GM23248 (cell line): ENCODE data around the gene ZMIZ1. TPM values are rescaled to one million over a fixed set of nuclear protein-coding genes. Genes with fewer than 3 reads are reported as not detected.
A peak's percentile ranks its signal among the peaks of the same experiment; 100 is the strongest.

Experiments
- DNase-seq: peaks from one replicate; pipeline ENCODE4 v3.0.0-alpha.2; 2015
- H2AFZ ChIP-seq: fragments of 200-600 bp; sonication (generic); 2 replicates; pipeline ENCODE4 v1.6.1; 2016; ENCODE audit warnings: antibody characterized with exemption
- H3F3A ChIP-seq: fragments of 200-600 bp; sonication (generic); 2 replicates; pipeline ENCODE4 v1.6.1; 2016; ENCODE audit warnings: mild to moderate bottlenecking, antibody characterized with exemption, mixed run types; ENCODE audit not compliant: insufficient read depth
- H3K27ac ChIP-seq: fragments of 200-600 bp; sonication (generic); 2 replicates; pipeline ENCODE4 v1.5.1; 2016; ENCODE audit warnings: mild to moderate bottlenecking
- H3K27me3 ChIP-seq: fragments of 200-600 bp; sonication (generic); replicated peaks from 2 replicates; pipeline ENCODE4 v1.6.1; 2016; ENCODE audit warnings: mild to moderate bottlenecking; ENCODE audit not compliant: insufficient read depth
- H3K36me3 ChIP-seq: fragments of 200-600 bp; sonication (generic); 2 replicates; pipeline ENCODE4 v1.6.1; 2016; ENCODE audit warnings: low read depth, mild to moderate bottlenecking
- H3K4me1 ChIP-seq: fragments of 200-600 bp; sonication (generic); 2 replicates; pipeline ENCODE4 v1.6.1; 2016; ENCODE audit warnings: mild to moderate bottlenecking; ENCODE audit not compliant: insufficient read depth
- H3K4me2 ChIP-seq: fragments of 200-600 bp; sonication (generic); one replicate; pipeline ENCODE4 v1.6.1; 2016; ENCODE audit warnings: mild to moderate bottlenecking; ENCODE audit not compliant: unreplicated experiment
- H3K4me3 ChIP-seq: fragments of 200-600 bp; sonication (generic); 2 replicates; pipeline ENCODE4 v1.5.1; 2016; ENCODE audit warnings: mild to moderate bottlenecking
- H3K79me2 ChIP-seq: fragments of 200-600 bp; sonication (generic); 2 replicates; pipeline ENCODE4 v1.6.1; 2016; ENCODE audit warnings: mild to moderate bottlenecking; ENCODE audit not compliant: insufficient read depth
- H3K9ac ChIP-seq: fragments of 200-600 bp; sonication (generic); 2 replicates; pipeline ENCODE4 v1.6.1; 2016; ENCODE audit warnings: mild to moderate bottlenecking
- H3K9me2 ChIP-seq: fragments of 200-600 bp; sonication (generic); 2 replicates; pipeline ENCODE4 v1.6.1; 2016; ENCODE audit warnings: mixed run types, mild to moderate bottlenecking, moderate library complexity; ENCODE audit not compliant: insufficient read depth
- H3K9me3 ChIP-seq: fragments of 200-600 bp; sonication (generic); one replicate; pipeline ENCODE4 v1.6.1; 2017; ENCODE audit warnings: low read depth
- H4K20me1 ChIP-seq: fragments of 200-600 bp; sonication (generic); 2 replicates; pipeline ENCODE4 v1.6.0; 2016; ENCODE audit not compliant: insufficient read depth
- EZH2 ChIP-seq: fragments of 200-600 bp; sonication (generic); IDR thresholded peaks from 2 replicates; pipeline ENCODE4 v1.6.1; 2018; ENCODE audit warnings: antibody characterized with exemption, mild to moderate bottlenecking; ENCODE audit not compliant: insufficient read depth, poor library complexity, severe bottlenecking
- EZH2phosphoT487 ChIP-seq: fragments of 200-600 bp; sonication (generic); IDR thresholded peaks from 2 replicates; pipeline ENCODE4 v1.6.1; 2018; ENCODE audit warnings: antibody characterized with exemption, moderate library complexity, mild to moderate bottlenecking, low read depth; ENCODE audit not compliant: insufficient read depth
- WGBS, 2 experiments: methylation state at CpG; one replicate each; pipeline ENCODE4 v1.1.6; 2015 to 2017; ENCODE audit warnings: low lambda C conversion rate in 2 of 2, low coverage in 1 of 2; ENCODE audit errors: missing lambda C conversion rate in 2 of 2; 5-methylcytosine and 5-hydroxymethylcytosine counted together
- in situ Hi-C: fragments of 300-500 bp; cut with MboI; formaldehyde crosslinking; loops from 2 replicates; pipeline ENCODE4 v1.15.0; 2020
- polyA plus RNA-seq: library from polyadenylated mRNA; unstranded; fragments of >200 nt; fragmentation: Nextera tagmentation; extraction: Ambion mirVana; gene quantifications from 2 replicates; pipeline ENCODE4 v1.2.1, GENCODE V29; 2016
- total RNA-seq: library from RNA; depleted of rRNA; stranded (reverse); fragments of >200 nt; shearing (Covaris generic); gene quantifications from 2 replicates; pipeline ENCODE4 v1.2.3, GENCODE V29; 2014

ZMIZ1 gene
- total and polyA plus RNA-seq, 2 experiments from 2014 or later: 21.9 to 28.4 TPM

DNA sequence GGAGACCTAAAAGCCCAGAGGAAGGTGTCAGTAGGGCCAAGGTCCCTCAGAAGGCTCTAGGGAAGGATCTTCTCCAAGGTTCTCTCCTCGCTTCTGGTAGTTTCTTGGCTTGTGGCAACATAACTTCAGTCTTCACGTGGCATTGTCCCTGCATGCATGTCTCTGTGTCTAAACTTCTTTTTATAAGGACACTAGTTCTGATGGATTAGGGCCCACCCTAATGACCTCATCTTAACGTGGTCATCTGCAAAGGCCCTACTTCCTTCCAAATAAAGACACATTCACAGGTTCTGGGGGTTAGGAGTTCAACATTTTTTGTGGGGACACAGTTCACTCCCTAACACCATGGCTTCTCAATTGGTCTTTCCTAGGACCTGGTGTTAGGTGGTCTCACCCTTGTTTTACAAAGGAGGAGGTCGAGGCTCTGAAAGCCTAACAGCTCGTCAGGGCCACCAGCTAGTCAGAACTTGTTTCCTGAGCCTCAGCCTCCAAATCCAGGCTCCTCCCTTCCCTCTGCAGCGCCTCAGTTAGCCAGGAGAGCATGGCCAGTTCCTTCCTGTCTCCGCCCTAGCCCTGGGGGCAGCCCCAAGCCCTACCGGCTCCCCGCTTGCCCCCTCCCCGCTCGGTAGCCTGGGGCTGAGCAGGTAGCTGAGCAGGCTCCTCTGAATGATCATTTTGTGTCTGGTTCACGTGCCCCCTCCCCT is 168.8 kb downstream of the ZMIZ1 start:
- Histone ChIP-seq H3K9me2 (no peaks in the 10 kb centered on the region), H3K79me2 (peaks cover 38% of the 10 kb centered on the region; the same call in 1 of the 2 replicates), H3F3A (peaks cover 46% of the 10 kb centered on the region), H3K4me3 (no peak overlapping the region), H3K36me3 (peaks cover 4% of the 10 kb centered on the region; the same call in 1 of the 2 replicates), H3K27me3 (no peaks in the 10 kb centered on the region), H2AFZ (no peak overlapping the region), H3K9me3 (no peaks in the 10 kb centered on the region), H3K4me1 (peaks cover 45% of the 10 kb centered on the region), H4K20me1 (no peaks in the 10 kb centered on the region), H3K9ac (no peak overlapping the region), H3K27ac (peak overlapping the region; percentile 63), H3K4me2 (no peak overlapping the region)
- 77 to 81% methylated on average over 11 to 12 of the region's 12 CpGs for WGBS, 2 experiments
- TF ChIP-seq EZH2: no peak
- TF ChIP-seq EZH2phosphoT487: no peak
- in situ Hi-C loops: no loop called here
- no peak for DNase-seq

DNA sequence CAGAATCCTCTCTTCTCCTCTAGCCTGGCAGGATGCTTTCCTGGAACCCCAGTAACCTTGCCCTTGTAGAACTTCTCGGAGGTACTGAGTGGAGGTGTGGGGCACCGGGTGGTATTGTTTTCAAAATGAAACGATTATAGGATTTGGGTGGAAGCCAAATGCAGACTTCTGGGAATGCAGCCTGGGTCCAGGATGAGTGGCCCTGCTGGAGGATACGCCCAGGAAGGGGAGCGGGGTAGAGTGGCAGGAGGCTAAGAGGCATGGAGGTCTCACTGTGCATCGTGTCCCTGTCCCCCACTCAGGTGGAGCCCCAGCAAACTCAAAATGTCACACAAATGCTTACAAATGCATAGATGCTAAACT is 169.4 kb downstream of the ZMIZ1 start:
- H3F3A ChIP-seq: peaks cover 44% of the 10 kb centered on the region
- DNase-seq: no peak
- WGBS, 2 experiments: 47 to 59% methylated on average over 6 of the region's 6 CpGs
- H3K27me3 ChIP-seq: no peaks in the 10 kb centered on the region
- peak overlapping the region; percentile 63 for H3K27ac ChIP-seq
- no peak for TF ChIP-seq EZH2phosphoT487
- no peak for TF ChIP-seq EZH2
- no peak overlapping the region for H3K9ac ChIP-seq
- in situ Hi-C loops: no loop called here
- no peak overlapping the region for H2AFZ ChIP-seq
- no peaks in the 10 kb centered on the region for H3K9me2 ChIP-seq
- H3K4me2 ChIP-seq: no peak overlapping the region
- H3K36me3 ChIP-seq: peaks cover under 1% of the 10 kb centered on the region; the same call in 1 of the 2 replicates
- no peaks in the 10 kb centered on the region for H4K20me1 ChIP-seq
- H3K4me1 ChIP-seq: peaks cover 45% of the 10 kb centered on the region
- peaks cover 38% of the 10 kb centered on the region; the same call in 1 of the 2 replicates for H3K79me2 ChIP-seq
- no peak overlapping the region for H3K4me3 ChIP-seq
- no peaks in the 10 kb centered on the region for H3K9me3 ChIP-seq

DNA sequence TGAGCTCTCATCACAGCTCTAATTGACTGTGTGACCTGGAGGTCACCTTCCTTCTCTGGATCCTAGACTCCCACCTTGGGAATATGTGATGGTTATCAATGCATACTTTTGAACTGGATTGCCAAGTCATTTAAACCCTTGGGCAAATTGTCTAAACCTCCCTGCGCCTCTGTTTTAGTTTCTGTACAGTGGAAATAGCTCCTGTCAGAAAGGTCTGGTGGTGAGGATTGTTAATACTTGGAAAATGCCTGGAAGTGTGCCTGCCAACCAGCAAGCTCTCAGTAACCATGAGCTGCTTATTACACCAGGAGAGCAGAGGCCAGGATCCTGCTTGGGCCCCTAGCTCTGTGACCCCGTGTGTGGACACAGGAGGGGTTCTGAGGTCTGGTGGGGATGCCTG is 169.8 kb downstream of the ZMIZ1 start:
- Histone ChIP-seq H3K36me3 (no peaks in the 10 kb centered on the region; the same call in 1 of the 2 replicates), H3K4me3 (no peak overlapping the region), H4K20me1 (no peaks in the 10 kb centered on the region), H3K27ac (peak overlapping the region; percentile 63), H3F3A (peaks cover 44% of the 10 kb centered on the region), H3K9me2 (no peaks in the 10 kb centered on the region), H2AFZ (no peak overlapping the region), H3K27me3 (no peaks in the 10 kb centered on the region), H3K79me2 (peaks cover 40% of the 10 kb centered on the region), H3K9me3 (no peaks in the 10 kb centered on the region), H3K9ac (peak overlapping the region; percentile 17; the same call in 1 of the 2 replicates), H3K4me1 (peaks cover 45% of the 10 kb centered on the region), H3K4me2 (no peak overlapping the region)
- TF ChIP-seq EZH2phosphoT487: no peak
- TF ChIP-seq EZH2: no peak
- WGBS, 2 experiments: 78 to 79% methylated on average over 2 of the region's 2 CpGs
- in situ Hi-C loops: no loop called here
- peak; percentile 54 for DNase-seq

DNA sequence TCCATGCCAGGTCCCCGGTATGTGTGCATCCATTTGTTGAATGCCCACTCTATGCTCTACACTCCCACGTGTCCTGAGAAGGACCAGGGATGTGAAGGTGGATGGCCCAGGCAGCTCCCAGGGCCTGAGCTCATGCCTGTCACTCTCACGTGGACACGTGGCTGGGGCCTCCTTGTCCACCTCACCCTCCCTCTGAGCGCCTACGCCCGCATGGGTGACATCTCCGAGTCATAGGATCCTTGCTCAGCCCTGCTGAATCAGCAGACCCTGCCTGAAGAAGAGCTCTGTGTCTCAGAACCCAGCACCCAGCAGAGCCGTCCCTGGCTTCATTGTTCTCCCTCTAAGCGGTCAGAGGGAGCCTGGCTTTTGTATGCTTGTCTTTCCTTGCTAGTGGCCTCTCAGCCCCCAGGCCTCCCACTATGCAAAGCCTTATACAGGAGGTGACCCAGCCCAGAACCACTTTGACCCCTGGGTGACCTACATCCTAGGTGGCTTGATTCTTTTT is 170.6 kb downstream of the ZMIZ1 start:
- peak overlapping the region; percentile 63 for H3K27ac ChIP-seq
- in situ Hi-C loops: no loop called here
- no peaks in the 10 kb centered on the region for H3K9me3 ChIP-seq
- H3K36me3 ChIP-seq: no peaks in the 10 kb centered on the region; the same call in 1 of the 2 replicates
- H2AFZ ChIP-seq: no peak overlapping the region
- DNase-seq: peak; percentile 86
- TF ChIP-seq EZH2phosphoT487 (no peak), EZH2 (no peak)
- H3K27me3 ChIP-seq: no peaks in the 10 kb centered on the region
- H4K20me1 ChIP-seq: no peaks in the 10 kb centered on the region
- no peaks in the 10 kb centered on the region for H3K9me2 ChIP-seq
- H3K4me1 ChIP-seq: peaks cover 40% of the 10 kb centered on the region
- H3K4me3 ChIP-seq: no peak overlapping the region
- 47% methylated on average over 10 of the region's 10 CpGs for WGBS, 2 experiments
- peak overlapping the region; percentile 43 for H3K9ac ChIP-seq
- peaks cover 44% of the 10 kb centered on the region for H3F3A ChIP-seq
- H3K79me2 ChIP-seq: peaks cover 47% of the 10 kb centered on the region
- no peak overlapping the region for H3K4me2 ChIP-seq
